ENCODE results near the gene NFIX. TPM values are rescaled to one million over a fixed set of nuclear protein-coding genes. Genes with fewer than 3 reads are reported as not detected.

NFIX gene
- total RNA-seq, 1 experiment from 2014 or later, result 5.2 TPM

- no peak for DNase-seq (ENCODE audit: extremely low read depth, low read depth)
These were observed 123.3 kb downstream of the NFIX start for GRCh38 chr19:13118424-13119193.

- no peak for DNase-seq (ENCODE audit: extremely low read depth, low read depth)
These were observed 124.4 kb downstream of the NFIX start for GRCh38 chr19:13119627-13120026.

GRCh38 chr19:13120031-13120430, 124.8 kb downstream of the NFIX start:
- no peak for DNase-seq (ENCODE audit: extremely low read depth, low read depth)

- DNase-seq (ENCODE audit: extremely low read depth, low read depth), result no peak
These were observed 125.5 kb downstream of the NFIX start for GRCh38 chr19:13120817-13121216.

GRCh38 chr19:13121551-13122274, 126.4 kb downstream of the NFIX start:
- DNase-seq (ENCODE audit: extremely low read depth, low read depth), result no peak

- no peak for DNase-seq (ENCODE audit: extremely low read depth, low read depth)
These were observed 127.1 kb downstream of the NFIX start for GRCh38 chr19:13122275-13122878.

- DNase-seq (ENCODE audit: extremely low read depth, low read depth), result no peak
These were observed 128.0 kb downstream of the NFIX start for GRCh38 chr19:13122980-13123957.

- DNase-seq (ENCODE audit: extremely low read depth, low read depth), result no peak
These were observed 131.8 kb downstream of the NFIX start for GRCh38 chr19:13127051-13127450.

- DNase-seq (ENCODE audit: extremely low read depth, low read depth), result no peak
These were observed 132.7 kb downstream of the NFIX start for GRCh38 chr19:13127811-13128575.

- no peak for DNase-seq (ENCODE audit: extremely low read depth, low read depth)
These were observed 133.3 kb downstream of the NFIX start for GRCh38 chr19:13128583-13128982.

- DNase-seq (ENCODE audit: extremely low read depth, low read depth), result no peak
These were observed 134.1 kb downstream of the NFIX start for GRCh38 chr19:13129384-13129783.

- no peak for DNase-seq (ENCODE audit: extremely low read depth, low read depth)
These were observed 135.7 kb downstream of the NFIX start for GRCh38 chr19:13130886-13131490.

- DNase-seq (ENCODE audit: extremely low read depth, low read depth), result no peak
These were observed 137.4 kb downstream of the NFIX start for GRCh38 chr19:13132471-13133180.

- DNase-seq (ENCODE audit: extremely low read depth, low read depth), result no peak
These were observed 138.1 kb downstream of the NFIX start for GRCh38 chr19:13133241-13133870.

- no peak for DNase-seq (ENCODE audit: extremely low read depth, low read depth)
These were observed 139.4 kb downstream of the NFIX start for GRCh38 chr19:13134626-13135025.

- DNase-seq (ENCODE audit: extremely low read depth, low read depth), result no peak
These were observed 140.1 kb downstream of the NFIX start for GRCh38 chr19:13135068-13136062.

GRCh38 chr19:13137290-13137794, 142.1 kb downstream of the NFIX start:
- no peak for DNase-seq (ENCODE audit: extremely low read depth, low read depth)

Data from NCI-H460 (cell line).